SK-N-SH treated with all-trans-retinoic acid at 6 μM for 48 hours (cell line): ENCODE measurements around the gene TMEM209.

Experiments used
- ATAC-seq: fragments of 200-7000 bp; cut with Tn5 transposase; 3 replicates; pipeline ENCODE4 v1.9.1; 2020; ENCODE audit warnings: mild to moderate bottlenecking, moderate library complexity
- BACH2 ChIP-seq: fragments of 250-450 bp; sonication (Bioruptor Pico); IDR thresholded peaks from 2 replicates; pipeline ENCODE4 v1.9.0; 2021; ENCODE audit warnings: mild to moderate bottlenecking, borderline replicate concordance
- CSDC2 ChIP-seq: fragments of 250-450 bp; sonication (Bioruptor Pico); IDR thresholded peaks from 2 replicates; pipeline ENCODE4 v1.5.0; 2020; ENCODE audit warnings: mild to moderate bottlenecking, moderate library complexity
- ESRRG ChIP-seq: fragments of 250-450 bp; sonication (Bioruptor Pico); IDR thresholded peaks from 2 replicates; pipeline ENCODE4 v1.6.1; 2021; ENCODE audit warnings: mild to moderate bottlenecking
- GLIS3 ChIP-seq: fragments of 250-450 bp; sonication (Bioruptor Pico); IDR thresholded peaks from 2 replicates; pipeline ENCODE4 v1.5.0; 2020; ENCODE audit warnings: mild to moderate bottlenecking, moderate library complexity
- ISL1 ChIP-seq: fragments of 250-450 bp; sonication (Bioruptor Pico); IDR thresholded peaks from 2 replicates; pipeline ENCODE4 v2.1.2; 2022; ENCODE audit warnings: mild to moderate bottlenecking, moderate library complexity
- OSR1 ChIP-seq: fragments of 250-450 bp; sonication (Bioruptor Pico); IDR thresholded peaks from 2 replicates; pipeline ENCODE4 v1.8.0; 2022; ENCODE audit warnings: moderate library complexity, mild to moderate bottlenecking, inconsistent platforms
- PPARA ChIP-seq: fragments of 250-450 bp; sonication (Bioruptor Pico); IDR thresholded peaks from 2 replicates; pipeline ENCODE4 v1.5.0; 2020; ENCODE audit warnings: mild to moderate bottlenecking, borderline replicate concordance
- RARB ChIP-seq: fragments of 250-450 bp; sonication (Bioruptor Pico); IDR thresholded peaks from 2 replicates; pipeline ENCODE4 v1.8.0; 2021; ENCODE audit warnings: mild to moderate bottlenecking, moderate library complexity
- SNAI2 ChIP-seq: fragments of 250-450 bp; sonication (Bioruptor Pico); IDR thresholded peaks from 2 replicates; pipeline ENCODE4 v1.5.0; 2020; ENCODE audit warnings: mild to moderate bottlenecking, moderate library complexity
- TCF4 ChIP-seq: fragments of 250-450 bp; sonication (Bioruptor Pico); IDR thresholded peaks from 2 replicates; pipeline ENCODE4 v1.8.0; 2021; ENCODE audit warnings: mild to moderate bottlenecking, moderate library complexity, borderline replicate concordance
- ZC3H10 ChIP-seq: fragments of 250-450 bp; sonication (Bioruptor Pico); IDR thresholded peaks from 2 replicates; pipeline ENCODE4 v1.5.1; 2021; ENCODE audit warnings: mild to moderate bottlenecking, moderate library complexity
- ZFP3 ChIP-seq: fragments of 250-450 bp; sonication (Bioruptor Pico); IDR thresholded peaks from 2 replicates; pipeline ENCODE4 v1.5.0; 2020; ENCODE audit warnings: mild to moderate bottlenecking, moderate library complexity
- ZFP30 ChIP-seq: fragments of 450-650 bp; formaldehyde crosslinking; IDR thresholded peaks from 2 replicates; pipeline ENCODE4 v1.5.0; 2022; ENCODE audit warnings: mild to moderate bottlenecking, moderate library complexity
- ZNF565 ChIP-seq: fragments of 450-650 bp; formaldehyde crosslinking; conservative IDR thresholded peaks from 2 replicates; pipeline ENCODE4 v1.5.0; 2020; ENCODE audit warnings: low read depth, mild to moderate bottlenecking, moderate library complexity
- ZNF70 ChIP-seq: fragments of 450-650 bp; formaldehyde crosslinking; IDR thresholded peaks from 2 replicates; pipeline ENCODE4 v1.5.0; 2020; ENCODE audit warnings: mild to moderate bottlenecking, moderate library complexity
- ZNF8 ChIP-seq: fragments of 450-650 bp; formaldehyde crosslinking; IDR thresholded peaks from 2 replicates; pipeline ENCODE4 v1.5.0; 2020; ENCODE audit warnings: mild to moderate bottlenecking, moderate library complexity
- TF ChIP-seq, protein P1 (sequence below): fragments of 250-450 bp; sonication (Bioruptor Pico); IDR thresholded peaks from 2 replicates; pipeline ENCODE4 v1.5.0; 2020; ENCODE audit warnings: mild to moderate bottlenecking, moderate library complexity
- TF ChIP-seq, protein P2 (sequence below): fragments of 250-450 bp; sonication (Bioruptor Pico); IDR thresholded peaks from 2 replicates; pipeline ENCODE4 v1.5.1; 2020; ENCODE audit warnings: low read depth, mild to moderate bottlenecking, moderate library complexity
- TF ChIP-seq, protein P3 (sequence below): fragments of 250-450 bp; sonication (Bioruptor Pico); IDR thresholded peaks from 2 replicates; pipeline ENCODE4 v1.5.1; 2021; ENCODE audit warnings: mild to moderate bottlenecking, moderate library complexity
- TF ChIP-seq, protein P4 (sequence below): fragments of 250-450 bp; sonication (Bioruptor Pico); IDR thresholded peaks from 2 replicates; pipeline ENCODE4 v1.8.0; 2021; ENCODE audit warnings: low read depth, mild to moderate bottlenecking, moderate library complexity, borderline replicate concordance

TMEM209 gene

DNA sequence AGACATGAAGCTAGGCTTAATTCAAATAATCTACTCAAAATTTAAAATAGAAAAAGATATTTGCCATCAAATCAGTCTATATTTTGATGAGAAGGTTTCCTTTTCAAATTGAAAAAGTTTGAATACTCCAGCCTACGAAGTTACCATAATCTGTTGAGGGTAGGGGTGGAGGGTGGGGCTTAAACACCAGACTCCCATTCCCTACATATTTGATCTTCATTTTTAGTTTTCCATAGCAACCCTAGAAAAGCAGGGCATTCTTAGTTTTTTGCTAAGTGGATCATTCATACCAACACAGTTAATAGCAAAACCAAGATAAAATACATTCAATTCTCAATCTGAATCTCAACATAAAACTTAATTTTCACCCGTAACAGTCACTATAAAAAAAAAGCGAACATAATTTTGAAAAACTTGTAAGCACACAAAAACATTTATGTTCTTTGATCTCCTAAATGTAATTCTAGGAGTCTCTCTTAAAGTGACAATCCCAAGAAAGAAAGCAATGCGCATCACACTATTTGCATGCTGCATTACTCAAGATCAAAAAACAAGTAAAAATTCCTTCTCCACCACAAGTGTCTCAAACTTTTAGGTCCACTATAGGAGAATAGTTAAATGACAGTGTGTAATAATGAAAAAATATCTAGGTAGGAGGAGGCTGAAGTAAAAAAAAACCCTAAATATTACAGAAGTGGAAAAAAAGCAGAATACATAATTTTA is 30.8 kb downstream of the TMEM209 start:
- no peak for TF ChIP-seq ZFP30 (CRISPR knock-in tag)
- no peak for TF ChIP-seq TCF4 (CRISPR knock-in tag)
- no peak for ATAC-seq

DNA sequence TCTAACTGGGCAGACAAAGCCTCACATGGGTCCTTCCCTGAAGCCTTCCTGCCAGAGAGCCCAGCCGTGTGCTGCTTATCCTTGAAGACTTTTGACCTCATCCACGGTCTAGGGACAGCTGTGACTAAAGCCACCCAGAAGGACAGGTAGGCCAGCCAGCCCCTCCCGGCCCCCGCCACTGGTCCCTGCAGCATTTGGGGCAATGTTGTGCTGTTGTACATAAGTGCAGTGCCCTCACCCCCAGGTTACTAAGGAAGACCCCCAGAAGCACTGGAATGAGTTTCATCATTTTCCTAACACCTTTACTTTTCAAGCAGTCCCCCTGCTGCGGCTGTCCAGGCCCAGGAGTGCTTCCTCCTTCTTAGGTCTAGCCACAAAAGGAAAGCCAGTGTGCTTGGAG is 43.0 kb downstream of the TMEM209 start:
- no peak for TF ChIP-seq SNAI2
- TF ChIP-seq OSR1: no peak
- TF ChIP-seq PPARA (CRISPR knock-in tag): no peak
- TF ChIP-seq, protein P1, sequence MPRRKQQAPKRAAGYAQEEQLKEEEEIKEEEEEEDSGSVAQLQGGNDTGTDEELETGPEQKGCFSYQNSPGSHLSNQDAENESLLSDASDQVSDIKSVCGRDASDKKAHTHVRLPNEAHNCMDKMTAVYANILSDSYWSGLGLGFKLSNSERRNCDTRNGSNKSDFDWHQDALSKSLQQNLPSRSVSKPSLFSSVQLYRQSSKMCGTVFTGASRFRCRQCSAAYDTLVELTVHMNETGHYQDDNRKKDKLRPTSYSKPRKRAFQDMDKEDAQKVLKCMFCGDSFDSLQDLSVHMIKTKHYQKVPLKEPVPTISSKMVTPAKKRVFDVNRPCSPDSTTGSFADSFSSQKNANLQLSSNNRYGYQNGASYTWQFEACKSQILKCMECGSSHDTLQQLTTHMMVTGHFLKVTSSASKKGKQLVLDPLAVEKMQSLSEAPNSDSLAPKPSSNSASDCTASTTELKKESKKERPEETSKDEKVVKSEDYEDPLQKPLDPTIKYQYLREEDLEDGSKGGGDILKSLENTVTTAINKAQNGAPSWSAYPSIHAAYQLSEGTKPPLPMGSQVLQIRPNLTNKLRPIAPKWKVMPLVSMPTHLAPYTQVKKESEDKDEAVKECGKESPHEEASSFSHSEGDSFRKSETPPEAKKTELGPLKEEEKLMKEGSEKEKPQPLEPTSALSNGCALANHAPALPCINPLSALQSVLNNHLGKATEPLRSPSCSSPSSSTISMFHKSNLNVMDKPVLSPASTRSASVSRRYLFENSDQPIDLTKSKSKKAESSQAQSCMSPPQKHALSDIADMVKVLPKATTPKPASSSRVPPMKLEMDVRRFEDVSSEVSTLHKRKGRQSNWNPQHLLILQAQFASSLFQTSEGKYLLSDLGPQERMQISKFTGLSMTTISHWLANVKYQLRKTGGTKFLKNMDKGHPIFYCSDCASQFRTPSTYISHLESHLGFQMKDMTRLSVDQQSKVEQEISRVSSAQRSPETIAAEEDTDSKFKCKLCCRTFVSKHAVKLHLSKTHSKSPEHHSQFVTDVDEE (CRISPR knock-in tag): no peak
- TF ChIP-seq, protein P2, sequence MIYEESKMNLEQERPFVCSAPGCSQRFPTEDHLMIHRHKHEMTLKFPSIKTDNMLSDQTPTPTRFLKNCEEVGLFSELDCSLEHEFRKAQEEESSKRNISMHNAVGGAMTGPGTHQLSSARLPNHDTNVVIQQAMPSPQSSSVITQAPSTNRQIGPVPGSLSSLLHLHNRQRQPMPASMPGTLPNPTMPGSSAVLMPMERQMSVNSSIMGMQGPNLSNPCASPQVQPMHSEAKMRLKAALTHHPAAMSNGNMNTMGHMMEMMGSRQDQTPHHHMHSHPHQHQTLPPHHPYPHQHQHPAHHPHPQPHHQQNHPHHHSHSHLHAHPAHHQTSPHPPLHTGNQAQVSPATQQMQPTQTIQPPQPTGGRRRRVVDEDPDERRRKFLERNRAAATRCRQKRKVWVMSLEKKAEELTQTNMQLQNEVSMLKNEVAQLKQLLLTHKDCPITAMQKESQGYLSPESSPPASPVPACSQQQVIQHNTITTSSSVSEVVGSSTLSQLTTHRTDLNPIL: no peak
- TF ChIP-seq GLIS3 (CRISPR knock-in tag): no peak
- TF ChIP-seq, protein P3, sequence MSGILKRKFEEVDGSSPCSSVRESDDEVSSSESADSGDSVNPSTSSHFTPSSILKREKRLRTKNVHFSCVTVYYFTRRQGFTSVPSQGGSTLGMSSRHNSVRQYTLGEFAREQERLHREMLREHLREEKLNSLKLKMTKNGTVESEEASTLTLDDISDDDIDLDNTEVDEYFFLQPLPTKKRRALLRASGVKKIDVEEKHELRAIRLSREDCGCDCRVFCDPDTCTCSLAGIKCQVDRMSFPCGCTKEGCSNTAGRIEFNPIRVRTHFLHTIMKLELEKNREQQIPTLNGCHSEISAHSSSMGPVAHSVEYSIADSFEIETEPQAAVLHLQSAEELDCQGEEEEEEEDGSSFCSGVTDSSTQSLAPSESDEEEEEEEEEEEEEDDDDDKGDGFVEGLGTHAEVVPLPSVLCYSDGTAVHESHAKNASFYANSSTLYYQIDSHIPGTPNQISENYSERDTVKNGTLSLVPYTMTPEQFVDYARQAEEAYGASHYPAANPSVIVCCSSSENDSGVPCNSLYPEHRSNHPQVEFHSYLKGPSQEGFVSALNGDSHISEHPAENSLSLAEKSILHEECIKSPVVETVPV (CRISPR knock-in tag): no peak
- no peak for TF ChIP-seq ZNF70 (CRISPR knock-in tag)
- no peak for TF ChIP-seq BACH2 (CRISPR knock-in tag)
- no peak for TF ChIP-seq ZFP3 (CRISPR knock-in tag)
- no peak for TF ChIP-seq ISL1 (CRISPR knock-in tag)
- TF ChIP-seq CSDC2 (CRISPR knock-in tag): no peak
- no peak for TF ChIP-seq TCF4 (CRISPR knock-in tag)
- ATAC-seq: no peak

DNA sequence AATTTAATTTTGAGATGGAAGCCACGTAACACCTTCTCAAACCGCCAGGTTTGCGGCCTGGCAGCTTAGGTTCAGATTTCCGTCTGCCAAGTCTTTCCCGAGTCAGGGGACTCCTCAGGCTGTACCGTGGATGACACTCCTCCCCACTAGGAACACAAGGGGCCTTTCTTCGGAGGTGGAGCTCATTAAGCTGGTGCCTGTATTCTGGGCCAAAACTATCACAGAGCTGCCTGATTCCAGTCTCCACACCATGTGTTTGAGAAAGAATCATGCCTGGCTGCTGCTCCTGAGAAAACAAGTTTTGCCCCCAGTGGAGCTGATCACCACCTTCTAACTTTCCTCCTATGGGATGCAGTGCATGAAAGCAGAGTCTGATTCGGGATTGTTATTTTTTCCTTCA is 44.8 kb downstream of the TMEM209 start:
- TF ChIP-seq, protein P4, sequence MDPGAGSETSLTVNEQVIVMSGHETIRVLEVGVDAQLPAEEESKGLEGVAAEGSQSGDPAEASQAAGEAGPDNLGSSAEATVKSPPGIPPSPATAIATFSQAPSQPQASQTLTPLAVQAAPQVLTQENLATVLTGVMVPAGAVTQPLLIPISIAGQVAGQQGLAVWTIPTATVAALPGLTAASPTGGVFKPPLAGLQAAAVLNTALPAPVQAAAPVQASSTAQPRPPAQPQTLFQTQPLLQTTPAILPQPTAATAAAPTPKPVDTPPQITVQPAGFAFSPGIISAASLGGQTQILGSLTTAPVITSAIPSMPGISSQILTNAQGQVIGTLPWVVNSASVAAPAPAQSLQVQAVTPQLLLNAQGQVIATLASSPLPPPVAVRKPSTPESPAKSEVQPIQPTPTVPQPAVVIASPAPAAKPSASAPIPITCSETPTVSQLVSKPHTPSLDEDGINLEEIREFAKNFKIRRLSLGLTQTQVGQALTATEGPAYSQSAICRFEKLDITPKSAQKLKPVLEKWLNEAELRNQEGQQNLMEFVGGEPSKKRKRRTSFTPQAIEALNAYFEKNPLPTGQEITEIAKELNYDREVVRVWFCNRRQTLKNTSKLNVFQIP (CRISPR knock-in tag): no peak
- TF ChIP-seq, protein P1 (CRISPR knock-in tag): no peak
- TF ChIP-seq ZC3H10 (no peak), GLIS3 (CRISPR knock-in tag) (no peak), ESRRG (CRISPR knock-in tag) (no peak)
- ATAC-seq: no peak

DNA sequence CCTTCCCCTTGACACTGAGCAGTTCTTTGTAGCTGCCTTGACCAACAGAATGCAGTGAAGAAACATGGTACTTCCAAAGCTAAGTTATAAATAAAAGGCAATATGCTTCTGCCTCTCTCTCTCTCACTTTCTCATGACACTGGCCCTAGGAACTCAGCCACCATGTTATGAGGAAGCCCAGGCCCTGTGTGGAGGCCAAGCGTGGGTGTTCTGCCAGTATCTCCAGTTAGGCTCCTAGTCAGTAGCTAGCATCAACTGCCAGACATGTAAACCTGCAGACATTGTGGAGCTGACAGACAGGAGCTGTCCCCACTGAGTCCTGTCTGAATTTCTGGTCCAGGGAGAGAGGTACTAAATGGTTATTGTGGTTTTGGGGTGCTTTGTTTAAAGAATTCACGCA is 45.2 kb downstream of the TMEM209 start:
- TF ChIP-seq ZFP3 (CRISPR knock-in tag): no peak
- TF ChIP-seq, protein P1 (CRISPR knock-in tag): no peak
- TF ChIP-seq RARB (CRISPR knock-in tag): no peak
- TF ChIP-seq, protein P4 (CRISPR knock-in tag): no peak
- TF ChIP-seq ZNF8: no peak
- no peak for TF ChIP-seq ZFP30 (CRISPR knock-in tag)
- TF ChIP-seq ZNF565 (CRISPR knock-in tag): peak; percentile 85; the same call in 1 of the 2 replicates
- ATAC-seq: no peak
